Mucosa of descending colon (tissue), 3 donors: ENCODE results near the gene SH3BP4. TPM values are rescaled to one million over a fixed set of nuclear protein-coding genes. Genes with fewer than 3 reads are reported as not detected.
A peak's percentile ranks its signal among the peaks of the same experiment; 100 is the strongest.
"Not testable (repeated sequence)": the region's sequence is repeated elsewhere in the genome, so short reads cannot be mapped to it uniquely, and the experiment has no call there.

Source experiments
- ATAC-seq: fragments of 200-7000 bp; cut with Tn5 transposase; one replicate; pipeline ENCODE4 v1.9.1; 2020; ENCODE audit warnings: mild to moderate bottlenecking, moderate library complexity
- DNase-seq, 3 donors: peaks; one replicate each; pipeline ENCODE4 v3.0.0-alpha.2; 2020
- H3K36me3 ChIP-seq: fragments of 200-600 bp; one replicate; pipeline ENCODE4 v1.8.0; 2021; ENCODE audit warnings: low read depth, mild to moderate bottlenecking
- H3K4me1 ChIP-seq: fragments of 200-600 bp; one replicate; pipeline ENCODE4 v1.8.0; 2021; ENCODE audit warnings: low read depth, mild to moderate bottlenecking
- H3K4me3 ChIP-seq: fragments of 200-600 bp; one replicate; pipeline ENCODE4 v1.8.0; 2021; ENCODE audit warnings: mild to moderate bottlenecking
- H3K9me3 ChIP-seq: fragments of 200-600 bp; one replicate; pipeline ENCODE4 v1.8.0; 2021; ENCODE audit warnings: mild to moderate bottlenecking
- CTCF ChIP-seq: fragments of 200-600 bp; IDR thresholded peaks from one replicate; pipeline ENCODE4 v1.8.0; 2022; ENCODE audit warnings: antibody characterized with exemption, mild to moderate bottlenecking
- intact Hi-C, 2 donors: fragments of 100-400 bp; cut with DNase I in 1 of 2; cut with micrococcal nuclease in 1 of 2; formaldehyde crosslinking; loops; one replicate each; pipeline versions ENCODE4 v1.11.0 to v1.11.1; 2022; cut with DNase I, micrococcal nuclease
- total RNA-seq, 3 donors: library from RNA; stranded (reverse); fragmentation: NEBNext Ultra II Directional in 2 of 3; extraction: Animal tissue kit (Norgen Biotek cat#: 25700) in 2 of 3; gene quantifications; one replicate each; pipeline versions ENCODE4 v1.2.1 to v1.2.4, GENCODE V29; 2021 to 2023
- donor health status: DM: no; HTN: no; CAD: no; lungs with moderate emphysema.
- donor health status: DM: no; HTN: no; CAD: no.
- donor health status: DM: no; HTN: yes; CAD: no.

The SH3BP4 gene
- total RNA-seq, 3 donors from 2014 or later, result 18.0 to 30.4 (median 29.6) TPM

GRCh38 chr2:235011929-235012631 lies 60.3 kb downstream of the SH3BP4 start:
- Histone ChIP-seq H3K4me3 (no peak overlapping the region), H3K36me3 (no peaks in the 10 kb centered on the region), H3K9me3 (peaks cover 2% of the 10 kb centered on the region), H3K4me1 (peaks cover 32% of the 10 kb centered on the region)
- DNase-seq (no peak), ATAC-seq (no peak)
- intact Hi-C loops, result no loop called here
- TF ChIP-seq CTCF, result no peak

- Histone ChIP-seq H3K4me3 (no peak overlapping the region), H3K9me3 (peaks cover 2% of the 10 kb centered on the region), H3K4me1 (no peaks in the 10 kb centered on the region), H3K36me3 (no peaks in the 10 kb centered on the region)
- intact Hi-C loops, result no loop called here
- DNase-seq (no peak), ATAC-seq (no peak)
- no peak for TF ChIP-seq CTCF
Measured at GRCh38 chr2:235017441-235017840, 65.6 kb downstream of the SH3BP4 start.

- Histone ChIP-seq H3K9me3 (peaks cover 2% of the 10 kb centered on the region), H3K4me3 (no peak overlapping the region), H3K36me3 (no peaks in the 10 kb centered on the region), H3K4me1 (no peaks in the 10 kb centered on the region)
- DNase-seq (peak in 1 of 3 donors; percentile 7), ATAC-seq (no peak)
- no peak for TF ChIP-seq CTCF
- intact Hi-C loops, result no loop called here
Measured at GRCh38 chr2:235018838-235019237, 67.0 kb downstream of the SH3BP4 start.

GRCh38 chr2:235020141-235020540 lies 68.3 kb downstream of the SH3BP4 start:
- peak in 1 of 3 donors; percentile 1 for DNase-seq
- ATAC-seq, H3K4me1 ChIP-seq, H3K4me3 ChIP-seq, H3K9me3 ChIP-seq, H3K36me3 ChIP-seq, intact Hi-C loops: not testable (repeated sequence)

- DNase-seq (no peak), ATAC-seq (no peak)
- Histone ChIP-seq H3K4me3 (no peak overlapping the region), H3K4me1 (peaks cover 10% of the 10 kb centered on the region), H3K36me3 (no peaks in the 10 kb centered on the region), H3K9me3 (no peaks in the 10 kb centered on the region)
- intact Hi-C loops, result no loop called here
- no peak for TF ChIP-seq CTCF
Measured at GRCh38 chr2:235021752-235022151, 69.9 kb downstream of the SH3BP4 start.

GRCh38 chr2:235024191-235024860 lies 72.5 kb downstream of the SH3BP4 start:
- no peak for ATAC-seq
- peaks cover 19% of the 10 kb centered on the region for H3K4me1 ChIP-seq
- H3K9me3 ChIP-seq, result no peaks in the 10 kb centered on the region
- peak in 1 of 3 donors; percentile 10 for DNase-seq
- H3K36me3 ChIP-seq, result no peaks in the 10 kb centered on the region
- no peak overlapping the region for H3K4me3 ChIP-seq
- no peak for TF ChIP-seq CTCF
- intact Hi-C loops, result no loop called here
